HG03064 (cell line): ENCODE data around the gene TLR9.

Source experiments
- ATAC-seq: cut with Tn5 transposase; IDR thresholded peaks from one replicate; pipeline ENCODE4 v1.9.1; 2021; ENCODE audit warnings: low read depth; ENCODE audit not compliant: unreplicated experiment

Gene TLR9

GRCh38 chr3:52232279-52233107 lies 7.0 kb upstream of the TLR9 start:
- ATAC-seq = no peak

DNA sequence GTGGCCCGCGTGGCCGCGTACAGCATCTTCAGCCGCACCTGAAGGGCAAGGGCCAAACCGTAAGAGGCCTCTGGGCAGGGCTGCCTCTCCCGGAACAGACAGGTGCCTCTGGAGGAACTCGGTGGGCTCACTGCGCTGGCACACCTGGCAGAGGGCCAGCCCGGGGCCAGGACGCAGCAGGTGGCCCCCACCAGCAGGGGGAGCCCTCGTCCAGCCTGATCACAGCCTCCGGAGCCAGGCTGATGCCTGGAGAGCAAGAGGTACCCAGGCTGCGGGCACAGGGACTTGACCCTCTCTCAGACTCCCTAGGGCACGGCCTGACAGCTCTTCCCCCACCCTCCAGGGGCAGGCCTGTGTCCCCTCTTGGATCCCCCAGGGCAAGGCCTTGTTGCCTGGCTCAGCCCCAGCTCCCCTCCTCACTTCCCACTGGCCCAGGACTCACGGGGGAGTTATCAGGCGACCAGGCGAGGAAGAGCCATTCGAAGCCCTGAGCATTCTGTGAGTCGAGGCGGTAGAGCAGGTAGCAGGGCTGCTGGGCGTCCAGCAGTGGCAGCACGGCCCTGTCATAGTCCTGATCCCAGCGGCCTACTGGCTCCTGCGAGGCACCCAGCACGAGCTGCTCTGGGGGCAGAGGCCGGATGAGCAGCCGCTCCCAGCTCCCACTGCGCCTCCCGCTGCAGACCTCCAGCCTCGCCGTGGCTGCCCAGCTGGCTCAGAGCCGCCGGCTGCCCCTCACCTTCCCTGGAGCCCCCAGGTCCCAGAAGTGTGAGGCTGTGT lies 6.2 kb upstream of the TLR9 start:
- no peak for ATAC-seq

DNA sequence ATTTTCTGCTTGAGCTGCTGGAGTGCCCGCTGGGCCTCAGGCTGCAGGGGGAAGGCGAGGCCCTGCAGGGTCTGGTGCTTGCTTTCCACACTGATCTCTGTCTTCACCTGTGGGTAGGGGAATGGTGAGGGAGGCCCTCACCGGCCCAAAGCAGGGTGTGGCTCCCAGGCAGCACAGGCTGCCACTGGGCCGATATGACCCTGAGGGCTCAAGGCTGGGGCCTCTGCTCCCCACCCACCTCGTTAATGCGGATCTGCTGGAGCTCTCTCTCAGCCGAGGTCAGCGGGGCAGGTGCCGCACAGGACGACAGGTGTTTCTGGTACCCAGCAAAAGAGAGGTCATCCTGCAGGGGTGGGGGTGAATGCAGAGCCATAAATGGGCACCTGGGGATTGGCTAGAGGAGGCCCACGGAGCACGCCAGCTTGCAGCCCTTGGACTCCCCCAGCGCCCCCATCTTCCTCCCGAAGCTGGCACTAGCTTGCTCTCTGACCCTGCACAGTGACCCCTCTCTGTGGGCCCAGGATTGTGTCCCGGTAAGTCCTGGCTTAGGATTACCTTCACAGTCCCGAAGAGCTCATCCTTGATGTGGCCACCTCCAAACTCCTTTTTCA lies 5.5 kb upstream of the TLR9 start:
- ATAC-seq = no peak

GRCh38 chr3:52230461-52230860 lies 5.0 kb upstream of the TLR9 start:
- ATAC-seq = no peak

- no peak for ATAC-seq
Observed at GRCh38 chr3:52229656-52230055, 4.2 kb upstream of the TLR9 start.

GRCh38 chr3:52228751-52229291 lies 3.4 kb upstream of the TLR9 start:
- no peak for ATAC-seq

DNA sequence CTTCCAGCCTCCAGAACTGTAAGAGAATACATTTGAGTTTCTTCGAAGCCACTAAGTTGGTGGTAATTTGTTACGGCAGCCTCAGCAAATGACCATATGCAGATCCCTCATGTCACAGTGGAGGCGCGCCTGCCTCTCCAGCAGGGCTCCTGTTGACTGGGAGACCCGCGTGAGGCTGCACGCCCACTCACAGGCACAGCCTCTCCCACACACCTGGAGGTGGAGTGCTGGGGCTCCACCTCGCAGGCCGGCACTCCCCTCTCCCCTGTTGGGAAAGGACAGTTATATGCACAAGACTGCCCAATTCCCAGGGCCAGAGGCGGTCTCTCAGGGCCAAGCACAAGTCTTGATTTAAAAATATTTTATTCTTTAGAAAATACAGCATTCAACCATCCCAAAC lies 2.8 kb upstream of the TLR9 start:
- ATAC-seq = no peak

DNA sequence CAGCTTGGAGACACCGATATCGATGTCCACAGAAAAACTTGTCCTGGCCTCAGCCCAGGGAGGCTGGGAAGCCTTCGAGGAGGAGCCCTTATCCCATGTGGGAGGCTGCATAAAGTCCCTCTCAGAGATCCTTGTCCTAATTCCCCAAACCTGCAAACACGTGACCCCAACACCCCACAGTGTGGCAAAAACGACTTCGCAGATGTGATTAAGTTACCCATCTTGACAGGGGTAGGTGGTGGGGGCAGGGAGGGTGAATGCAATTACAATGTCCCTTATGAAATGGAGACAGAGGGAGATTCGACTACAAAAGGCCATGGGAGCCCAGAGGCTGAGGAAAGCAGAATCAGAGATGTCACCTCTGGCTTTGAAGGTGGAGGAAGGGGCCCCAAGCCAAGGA lies 2.3 kb upstream of the TLR9 start:
- ATAC-seq = no peak

GRCh38 chr3:52227117-52227516 lies 1.7 kb upstream of the TLR9 start:
- no peak for ATAC-seq

DNA sequence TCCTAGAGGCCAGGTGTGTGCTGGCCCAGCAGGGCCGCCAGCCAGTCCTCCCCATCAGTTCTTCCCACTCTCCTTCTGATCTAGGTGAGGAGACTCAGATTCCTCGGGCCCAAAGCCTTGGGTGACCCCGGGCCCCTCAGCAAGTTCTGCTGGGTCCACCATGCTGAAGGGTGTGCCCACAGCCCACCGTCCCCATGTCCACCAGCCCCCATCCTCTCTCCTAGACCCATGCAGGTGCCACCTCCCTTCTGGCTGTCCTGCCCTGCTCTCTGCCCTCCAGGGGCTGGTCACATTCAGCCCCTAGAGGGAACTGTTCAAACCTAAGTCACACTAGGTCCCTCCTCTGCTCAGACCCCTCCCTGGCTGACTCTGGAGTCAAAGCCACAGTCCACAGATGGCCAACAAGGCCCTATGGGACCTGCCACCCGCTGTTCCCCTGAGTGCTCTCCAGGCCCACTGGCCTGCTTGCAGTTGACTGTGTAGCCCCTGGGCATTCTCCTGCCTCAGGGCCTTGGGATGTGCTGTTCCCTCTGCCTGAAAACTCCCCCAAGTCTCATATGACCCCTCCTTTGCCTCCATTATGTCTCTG lies 878 bp upstream of the TLR9 start:
- ATAC-seq = no peak

DNA sequence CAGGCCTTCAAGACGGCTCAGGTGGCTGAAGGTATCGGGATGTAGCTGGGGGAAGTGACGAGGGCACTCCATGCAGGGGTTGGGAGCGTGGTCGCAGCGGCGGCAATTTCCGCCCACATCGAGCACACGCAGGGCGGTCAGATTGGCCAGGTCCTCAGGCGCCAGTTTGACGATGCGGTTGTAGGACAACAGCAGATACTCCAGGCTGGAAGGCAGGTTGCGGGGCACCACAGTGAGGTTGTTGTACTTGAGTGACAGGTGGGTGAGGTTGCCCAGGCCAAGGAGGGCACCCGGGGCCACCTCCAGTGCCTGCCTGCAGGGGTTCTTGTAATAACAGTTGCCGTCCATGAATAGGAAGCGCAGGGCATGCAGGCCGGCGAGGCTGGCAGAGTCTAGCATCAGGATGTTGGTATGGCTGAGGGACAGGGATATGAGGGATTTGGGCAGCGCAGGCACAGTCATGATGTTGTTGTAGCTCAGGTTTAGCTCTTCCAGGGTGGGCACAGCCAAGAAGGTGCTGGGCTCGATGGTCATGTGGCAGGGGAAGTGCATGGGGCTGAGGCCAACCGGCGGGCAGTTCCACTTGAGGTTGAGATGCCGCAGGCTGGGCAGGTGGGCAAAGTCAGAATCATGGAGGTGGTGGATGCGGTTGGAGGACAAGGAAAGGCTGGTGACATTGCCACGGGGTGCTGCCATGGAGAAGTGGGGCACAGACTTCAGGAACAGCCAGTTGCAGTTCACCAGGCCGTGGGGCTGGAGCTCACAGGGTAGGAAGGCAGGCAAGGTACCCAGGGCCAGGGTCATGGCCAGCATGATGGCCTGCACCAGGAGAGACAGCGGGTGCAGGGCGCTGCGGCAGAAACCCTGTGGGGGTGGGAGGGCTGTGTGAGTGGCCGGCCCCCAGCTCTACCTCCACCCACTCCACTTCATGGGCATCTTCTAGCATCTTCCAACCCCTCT lies 1.7 kb downstream of the TLR9 start:
- no peak for ATAC-seq

- no peak for ATAC-seq
Observed at GRCh38 chr3:52222319-52223221, 2.9 kb downstream of the TLR9 start.

DNA sequence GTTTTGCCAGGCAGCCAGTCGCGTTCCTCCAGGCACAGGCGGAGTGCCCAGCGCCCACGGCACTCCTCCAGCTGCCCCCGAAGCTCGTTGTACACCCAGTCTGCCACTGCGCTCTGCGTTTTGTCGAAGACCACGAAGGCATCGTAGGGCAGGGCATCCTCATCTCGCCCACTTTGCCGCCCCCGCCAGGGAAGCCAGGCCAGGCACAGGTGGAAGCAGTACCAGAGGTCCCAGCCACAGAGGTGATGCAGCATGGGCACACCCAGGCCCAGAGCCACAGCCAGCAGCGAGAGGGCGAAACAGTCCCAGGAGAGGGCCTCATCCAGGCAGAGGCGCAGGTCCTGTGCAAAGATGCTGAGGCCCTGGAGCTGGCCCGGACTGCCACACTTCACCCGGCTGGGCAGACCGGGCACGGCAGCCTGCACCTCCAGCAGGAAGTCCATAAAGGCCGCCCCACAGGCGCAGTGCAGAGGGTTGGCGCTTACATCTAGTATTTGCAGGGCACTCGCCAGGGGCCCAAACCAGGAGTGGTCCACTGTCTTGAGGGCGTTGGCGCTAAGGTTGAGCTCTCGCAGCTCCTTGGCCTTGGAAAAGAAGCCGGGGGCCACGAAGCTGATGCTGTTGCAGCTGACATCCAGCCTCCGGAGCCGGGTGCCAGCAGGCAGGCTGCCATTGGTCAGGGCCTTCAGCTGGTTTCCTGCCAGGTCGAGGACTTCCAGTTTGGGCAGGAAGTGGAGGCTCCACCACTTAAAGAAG lies 3.7 kb downstream of the TLR9 start:
- ATAC-seq = no peak

DNA sequence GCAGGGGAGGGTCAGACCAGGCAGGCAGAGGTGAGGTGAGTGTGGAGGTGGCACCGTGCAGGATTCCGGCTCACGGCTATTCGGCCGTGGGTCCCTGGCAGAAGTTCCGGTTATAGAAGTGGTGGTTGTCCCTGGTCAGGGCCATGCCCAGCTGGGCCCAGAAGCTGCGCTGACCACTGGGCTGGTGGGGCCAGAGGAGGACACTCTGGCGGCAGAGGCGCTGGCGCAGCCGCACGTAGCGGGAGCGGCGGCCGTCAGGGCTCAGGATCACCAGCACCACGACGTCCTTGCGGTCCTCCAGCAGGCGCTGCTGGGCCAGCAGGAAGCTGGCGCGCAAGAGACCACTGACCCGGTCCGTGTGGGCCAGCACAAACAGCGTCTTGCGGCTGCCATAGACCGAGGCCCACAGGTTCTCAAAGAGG lies 4.3 kb downstream of the TLR9 start:
- no peak for ATAC-seq

- ATAC-seq = no peak
Observed at GRCh38 chr3:52220380-52221026, 4.9 kb downstream of the TLR9 start.

- no peak for ATAC-seq
Observed at GRCh38 chr3:52218937-52219650, 6.4 kb downstream of the TLR9 start.

GRCh38 chr3:52218454-52218853 lies 7.0 kb downstream of the TLR9 start:
- no peak for ATAC-seq
